HG02610 (cell line): ENCODE results near the gene PPP1R1C.
A peak's percentile ranks its signal among the peaks of the same experiment; 100 is the strongest.
"Not testable (repeated sequence)": the region's sequence is repeated elsewhere in the genome, so short reads cannot be mapped to it uniquely, and the experiment has no call there.

ENCODE experiments used
- ATAC-seq: cut with Tn5 transposase; IDR thresholded peaks from one replicate; pipeline ENCODE4 v1.9.1; 2021; ENCODE audit warnings: mild to moderate bottlenecking, moderate library complexity; ENCODE audit not compliant: unreplicated experiment

Gene PPP1R1C

DNA sequence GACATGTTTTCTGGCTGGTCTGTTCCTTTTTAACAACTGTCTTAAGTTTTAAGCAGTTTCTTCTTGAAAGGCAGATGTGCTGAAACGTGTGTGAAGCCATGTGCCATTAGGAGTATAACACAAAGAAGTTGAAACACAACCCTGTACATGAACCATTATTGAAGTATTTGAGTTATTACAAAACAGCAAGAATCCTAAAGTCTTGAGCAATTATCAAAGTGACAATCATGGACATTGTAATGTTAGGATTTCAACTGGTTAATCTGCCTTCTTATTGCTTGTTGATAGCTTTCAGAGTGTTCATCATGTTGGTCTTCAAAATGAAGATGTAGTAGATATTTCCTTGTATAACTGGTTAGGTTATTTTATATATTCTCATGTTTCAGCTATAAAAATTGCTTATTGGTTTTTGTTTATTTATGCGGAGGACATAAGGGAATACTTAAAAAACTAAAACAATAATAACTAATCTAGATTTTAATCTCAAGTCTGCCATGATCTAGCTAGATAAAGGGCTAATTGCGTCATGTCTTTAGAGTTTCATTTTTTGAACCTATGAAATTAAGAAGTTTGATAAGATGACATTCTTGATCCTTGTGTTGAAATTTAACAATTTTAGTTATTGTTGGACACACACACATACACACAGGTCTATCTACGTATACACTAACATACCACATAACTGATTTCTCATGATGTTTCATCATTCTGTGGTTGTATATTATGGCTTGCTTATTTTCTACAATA, 21.1 kb downstream of the PPP1R1C start:
- ATAC-seq, result no peak

DNA sequence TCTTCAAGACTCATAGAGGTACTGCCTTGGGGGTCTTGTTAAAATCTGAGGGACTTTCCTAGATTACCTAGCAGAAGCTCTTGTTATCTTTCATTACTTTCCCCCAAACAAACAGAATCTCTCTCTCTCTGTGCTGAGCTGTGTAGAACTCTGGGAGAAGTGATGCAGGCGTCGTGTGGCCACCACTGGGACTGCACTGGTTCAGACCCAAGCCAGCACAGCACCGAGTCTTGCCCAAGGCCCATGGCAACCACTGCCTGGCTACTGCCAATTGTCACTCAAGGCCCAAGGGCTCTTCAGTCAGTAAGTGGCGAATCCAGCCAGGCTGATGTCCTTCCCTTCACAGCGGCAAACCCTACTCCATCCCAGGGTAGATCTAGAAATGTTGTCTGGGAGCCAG, 28.6 kb downstream of the PPP1R1C start:
- no peak for ATAC-seq

DNA sequence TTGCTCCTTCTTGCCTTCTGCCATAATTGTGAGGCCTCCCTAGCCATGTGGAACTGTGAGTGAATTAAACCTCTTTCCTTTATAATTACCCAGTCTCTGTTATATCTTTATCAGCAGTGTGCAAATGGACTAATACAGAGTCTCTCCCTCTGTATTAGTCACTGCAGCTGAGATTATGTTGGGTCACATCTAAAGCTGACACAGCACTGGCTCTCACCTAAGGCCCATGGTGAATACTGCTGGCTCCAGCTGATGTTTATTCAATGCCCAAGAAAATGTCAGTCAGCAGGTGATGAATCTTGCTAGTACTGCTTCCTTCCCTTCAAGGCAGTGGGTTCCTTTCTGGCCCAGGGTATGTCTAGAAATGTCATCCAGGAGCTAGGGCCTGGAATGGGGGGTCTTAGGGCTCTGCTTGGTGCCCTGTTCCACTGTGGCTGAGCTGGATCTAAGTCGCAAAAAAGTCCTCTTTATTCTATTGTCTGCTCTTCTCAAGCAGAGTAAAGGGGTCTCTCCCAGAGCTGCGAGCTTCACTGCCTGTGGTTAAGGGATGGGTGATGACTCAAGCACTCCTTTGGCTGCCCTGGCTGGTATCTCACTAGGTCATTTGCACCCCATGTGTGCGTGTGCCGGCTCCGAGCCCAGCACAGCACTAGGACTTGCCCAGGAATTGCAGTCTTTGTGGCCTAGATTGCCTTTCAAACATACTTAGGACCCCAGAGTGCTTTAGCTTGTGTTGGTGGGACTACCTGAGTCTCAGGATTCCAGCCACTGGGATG, 29.9 kb downstream of the PPP1R1C start:
- no peak for ATAC-seq

DNA sequence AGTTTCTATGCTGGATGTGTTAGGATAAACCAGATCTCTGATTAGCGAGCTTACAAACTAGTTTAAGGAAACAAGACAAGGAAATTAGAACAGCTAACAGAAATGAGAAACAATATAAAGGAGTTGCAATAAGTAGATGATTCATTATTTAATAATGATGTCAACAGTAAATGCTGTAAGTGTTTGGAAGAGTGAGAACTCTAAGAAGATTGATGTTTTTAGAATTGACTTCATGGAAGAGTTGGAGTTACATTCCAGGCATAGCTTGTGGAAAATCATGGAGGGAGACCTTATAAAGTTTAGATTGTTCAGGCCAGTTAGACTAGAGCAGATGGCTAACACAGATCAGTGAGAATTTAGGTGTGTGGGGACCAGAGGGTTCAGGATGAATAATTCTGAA, 32.6 kb downstream of the PPP1R1C start:
- no peak for ATAC-seq

DNA sequence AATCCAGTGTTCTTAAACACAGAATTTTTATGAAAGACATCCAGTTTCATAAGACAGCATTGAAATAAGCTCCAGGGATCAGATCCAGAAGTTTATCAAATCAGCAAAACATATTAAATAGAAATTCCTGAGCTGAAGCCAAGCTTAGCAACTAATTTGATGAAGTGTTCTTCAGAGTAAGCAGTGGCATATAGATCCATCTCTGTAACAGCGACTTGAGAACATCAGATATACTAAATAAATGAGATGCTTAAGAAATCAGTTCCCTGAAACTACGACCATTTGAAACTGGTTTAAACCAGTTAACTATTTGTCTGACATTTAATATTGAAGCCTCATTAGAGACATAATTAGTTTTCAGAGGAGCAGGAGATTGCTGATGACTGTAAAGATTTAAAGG, 34.1 kb downstream of the PPP1R1C start:
- no peak for ATAC-seq

DNA sequence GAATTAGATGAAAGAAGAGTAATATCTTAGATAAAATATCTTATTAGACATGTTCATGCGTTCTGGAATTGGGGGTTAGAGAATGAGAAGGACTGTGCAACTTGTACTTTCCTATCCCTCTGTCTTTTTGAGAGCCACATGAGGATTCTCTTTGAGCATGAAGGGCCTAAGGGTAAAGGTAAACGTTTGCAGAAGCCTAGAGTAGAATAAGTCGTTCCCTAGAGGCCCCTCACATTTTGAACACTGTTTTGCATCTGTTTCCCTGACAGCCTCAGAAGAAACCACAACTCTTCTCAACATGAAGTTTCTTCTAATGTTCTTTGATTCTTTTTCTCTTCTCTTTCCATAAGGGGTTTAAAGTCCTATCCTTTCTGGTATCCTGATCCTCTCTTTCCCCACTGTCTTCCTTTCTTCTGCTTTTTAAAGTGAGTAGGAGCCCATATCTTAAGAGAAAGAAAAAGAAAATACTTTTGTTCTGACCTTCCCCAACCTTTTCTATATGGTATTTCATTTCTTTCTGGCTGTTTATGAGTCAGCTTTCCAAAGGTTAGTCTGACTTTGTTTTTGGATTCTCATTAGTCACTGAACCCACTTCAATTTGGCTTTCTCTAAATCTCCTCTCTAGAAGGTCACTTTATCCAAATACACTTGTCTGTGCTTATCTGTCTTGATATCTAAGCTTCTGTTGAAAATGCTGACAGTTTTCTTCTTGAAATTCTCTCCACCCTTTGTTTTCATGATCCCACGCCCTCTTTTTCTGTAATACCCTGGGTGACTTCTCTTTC, 34.8 kb downstream of the PPP1R1C start:
- ATAC-seq, result peak; percentile 46

DNA sequence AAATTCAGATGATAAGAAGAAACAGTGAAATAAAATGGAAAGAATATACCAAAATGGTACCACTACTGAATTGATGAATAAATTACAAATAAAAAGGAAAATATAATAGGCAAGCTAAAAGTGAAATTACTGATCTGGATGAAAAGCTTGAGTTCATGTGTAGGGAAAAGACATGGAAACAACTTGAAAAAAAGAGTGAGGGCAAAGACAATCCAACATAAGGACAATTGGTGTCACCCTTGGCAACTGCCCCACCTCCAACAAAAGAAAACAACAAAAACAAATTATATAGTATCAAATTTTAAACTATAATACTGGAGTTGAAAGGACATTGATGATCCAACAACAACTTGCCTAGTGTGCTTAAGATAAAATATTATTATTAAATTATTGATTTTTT, 37.6 kb downstream of the PPP1R1C start:
- ATAC-seq, result no peak

DNA sequence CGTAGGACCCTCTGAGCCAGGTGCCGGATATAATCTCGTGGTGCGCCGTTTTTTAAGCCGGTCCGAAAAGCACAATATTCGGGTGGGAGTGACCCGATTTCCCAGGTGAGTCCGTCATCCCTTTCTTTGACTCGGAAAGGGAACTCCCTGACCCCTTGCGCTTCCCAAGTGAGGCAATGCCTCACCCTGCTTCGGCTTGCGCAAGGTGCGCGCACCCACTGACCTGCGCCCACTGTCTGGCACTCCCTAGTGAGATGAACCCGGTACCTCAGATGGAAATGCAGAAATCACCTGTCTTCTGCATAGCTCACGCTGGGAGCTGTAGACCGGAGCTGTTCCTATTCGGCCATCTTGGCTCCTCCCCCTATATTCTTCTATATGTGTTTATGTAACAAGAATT, 45.2 kb downstream of the PPP1R1C start:
- not testable (repeated sequence) for ATAC-seq

DNA sequence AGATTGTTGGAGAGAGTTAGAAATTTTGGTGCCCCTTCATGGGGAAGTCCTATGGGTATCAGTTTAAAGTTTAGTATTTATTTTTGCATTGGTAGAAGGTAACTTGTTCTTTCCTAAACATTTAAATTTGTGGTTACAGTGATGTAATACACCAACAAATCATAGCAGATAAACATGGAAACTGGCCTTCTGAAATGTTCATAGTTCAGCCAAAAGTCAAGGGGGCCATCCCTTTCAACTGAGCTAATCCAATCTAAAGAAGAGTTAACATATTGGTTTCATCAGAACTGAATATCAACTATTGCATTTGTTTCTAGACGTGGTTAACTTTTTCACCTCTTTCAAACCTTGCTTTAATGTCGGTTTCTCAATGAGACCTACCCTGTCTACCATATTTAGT, 46.3 kb downstream of the PPP1R1C start:
- no peak for ATAC-seq

DNA sequence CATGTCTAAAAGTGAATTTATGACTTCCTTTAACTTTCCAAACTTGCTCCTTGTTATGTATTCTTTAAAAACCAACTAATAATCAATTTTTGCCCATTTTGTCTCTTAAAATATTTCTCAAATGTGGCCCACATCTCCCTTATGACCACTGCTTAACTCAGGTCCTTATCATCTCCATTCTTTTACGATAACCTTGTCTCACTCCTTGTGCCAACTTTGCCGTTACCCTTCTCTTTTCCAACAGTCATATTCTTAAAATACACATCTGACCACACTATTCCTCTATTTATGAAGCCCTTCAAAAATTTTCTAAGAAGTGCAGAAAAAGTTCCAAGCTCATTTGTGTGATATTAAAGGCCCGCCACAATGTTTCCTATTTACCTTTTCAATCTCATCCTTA, 47.8 kb downstream of the PPP1R1C start:
- no peak for ATAC-seq

DNA sequence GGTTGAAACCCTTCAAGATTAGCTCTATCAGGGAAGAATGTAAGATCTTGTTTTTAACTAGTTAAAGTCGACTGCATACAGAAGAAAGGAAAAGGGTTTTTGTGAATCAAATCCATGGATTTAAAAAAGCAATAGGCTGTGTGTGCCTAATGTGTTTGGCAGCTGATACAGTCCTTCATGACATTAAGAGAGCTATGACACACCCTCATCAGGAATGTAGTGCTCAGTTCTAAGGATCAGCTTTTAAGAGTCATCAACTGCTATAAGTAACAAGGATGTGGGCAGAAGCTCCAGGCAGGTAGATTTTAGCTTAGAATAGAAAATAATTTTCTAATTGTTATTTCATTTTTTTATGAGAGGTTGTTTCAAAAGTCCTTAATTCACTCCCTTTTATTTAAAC, 52.9 kb downstream of the PPP1R1C start:
- no peak for ATAC-seq

DNA sequence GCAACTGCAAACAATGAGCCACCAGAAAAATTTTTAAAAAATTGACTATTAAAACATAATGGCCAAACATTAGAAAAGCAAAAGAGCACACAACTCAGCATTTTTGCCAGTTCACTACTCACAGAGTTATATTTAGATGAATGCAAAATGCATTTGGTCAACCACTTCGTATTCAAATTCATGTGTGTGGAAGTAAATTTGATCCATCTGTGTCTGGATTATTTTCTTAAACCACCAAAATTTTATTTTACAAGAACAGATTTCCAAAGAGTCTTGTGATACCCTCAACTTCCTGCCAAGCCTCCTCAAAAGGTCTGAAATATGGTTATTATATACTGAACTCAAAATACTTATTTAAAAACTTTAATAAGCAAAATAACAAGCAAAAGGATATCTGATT, 57.4 kb downstream of the PPP1R1C start:
- no peak for ATAC-seq

DNA sequence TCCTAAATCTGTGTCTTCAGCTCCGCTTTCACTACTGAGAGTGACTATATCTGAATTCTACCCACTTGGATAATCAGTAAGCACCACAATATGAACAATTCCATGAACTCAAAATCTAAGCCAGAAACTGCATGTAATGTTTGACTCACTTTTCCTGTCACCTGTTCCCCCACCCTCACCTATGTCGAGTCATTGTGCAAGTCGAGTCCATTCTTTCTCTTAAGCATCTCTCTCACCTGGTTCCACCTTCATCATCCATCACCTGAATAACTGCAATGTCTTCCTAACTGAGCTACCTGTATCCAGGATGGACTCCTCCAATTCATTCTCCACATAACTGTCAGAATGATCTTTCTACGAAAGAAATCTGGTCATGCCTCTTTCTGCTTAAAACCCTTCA, 58.2 kb downstream of the PPP1R1C start:
- ATAC-seq, result no peak

DNA sequence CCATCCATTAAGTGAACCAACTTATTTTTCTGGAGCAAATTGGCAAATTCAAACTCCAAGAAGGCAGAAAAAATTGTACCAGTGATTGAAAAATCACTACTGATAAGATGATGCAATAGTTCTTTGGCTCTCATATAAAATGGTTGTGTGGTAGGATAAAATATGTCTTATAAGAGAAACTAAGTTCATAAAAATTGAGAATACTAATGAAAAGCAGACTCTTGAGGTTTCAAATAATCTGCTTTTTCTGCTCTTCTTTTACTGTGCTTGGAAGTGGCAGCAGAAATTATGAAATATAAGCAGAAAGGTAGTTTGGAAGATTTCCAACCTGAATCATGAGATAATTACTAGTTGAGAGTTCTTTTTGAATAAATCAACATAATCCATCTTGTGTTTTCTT, 61.9 kb downstream of the PPP1R1C start:
- ATAC-seq, result no peak

DNA sequence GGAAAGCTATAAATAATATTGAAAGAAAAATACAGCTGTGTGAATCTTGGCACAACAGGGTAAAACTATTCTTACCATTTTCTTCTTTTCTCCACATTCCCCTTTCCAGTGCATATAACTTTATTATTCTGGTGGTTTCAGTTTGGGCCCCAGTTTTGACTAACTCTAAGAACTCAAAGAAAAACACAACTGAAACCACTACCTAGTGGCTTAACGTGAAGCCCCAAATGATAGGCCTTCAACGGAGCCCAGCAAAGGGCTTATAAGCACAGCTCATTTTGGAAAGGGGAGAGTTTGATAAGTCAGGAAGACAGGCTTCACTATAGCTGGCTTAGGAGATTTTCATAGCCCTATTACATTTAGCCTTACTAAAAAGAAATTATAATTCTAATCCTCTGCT, 62.4 kb downstream of the PPP1R1C start:
- ATAC-seq, result no peak

DNA sequence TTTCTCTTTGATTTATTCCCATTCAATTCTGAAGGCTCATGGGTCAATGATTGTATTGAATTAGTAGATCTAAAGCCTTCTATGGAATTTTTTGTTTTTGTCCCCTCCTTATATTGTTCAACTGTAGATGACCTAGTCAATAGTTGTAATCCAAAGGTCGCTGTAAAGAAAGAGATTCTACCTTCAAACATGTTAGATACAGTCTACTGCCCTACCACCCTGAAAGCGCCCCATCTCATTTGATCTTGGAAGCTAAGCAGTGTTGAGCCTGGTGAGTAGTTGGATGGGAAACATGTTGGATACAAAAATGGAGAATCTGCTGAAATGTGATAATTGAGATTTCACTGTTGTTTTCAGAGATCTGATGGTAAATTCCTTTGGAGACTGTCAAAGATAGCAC, 63.0 kb downstream of the PPP1R1C start:
- no peak for ATAC-seq

DNA sequence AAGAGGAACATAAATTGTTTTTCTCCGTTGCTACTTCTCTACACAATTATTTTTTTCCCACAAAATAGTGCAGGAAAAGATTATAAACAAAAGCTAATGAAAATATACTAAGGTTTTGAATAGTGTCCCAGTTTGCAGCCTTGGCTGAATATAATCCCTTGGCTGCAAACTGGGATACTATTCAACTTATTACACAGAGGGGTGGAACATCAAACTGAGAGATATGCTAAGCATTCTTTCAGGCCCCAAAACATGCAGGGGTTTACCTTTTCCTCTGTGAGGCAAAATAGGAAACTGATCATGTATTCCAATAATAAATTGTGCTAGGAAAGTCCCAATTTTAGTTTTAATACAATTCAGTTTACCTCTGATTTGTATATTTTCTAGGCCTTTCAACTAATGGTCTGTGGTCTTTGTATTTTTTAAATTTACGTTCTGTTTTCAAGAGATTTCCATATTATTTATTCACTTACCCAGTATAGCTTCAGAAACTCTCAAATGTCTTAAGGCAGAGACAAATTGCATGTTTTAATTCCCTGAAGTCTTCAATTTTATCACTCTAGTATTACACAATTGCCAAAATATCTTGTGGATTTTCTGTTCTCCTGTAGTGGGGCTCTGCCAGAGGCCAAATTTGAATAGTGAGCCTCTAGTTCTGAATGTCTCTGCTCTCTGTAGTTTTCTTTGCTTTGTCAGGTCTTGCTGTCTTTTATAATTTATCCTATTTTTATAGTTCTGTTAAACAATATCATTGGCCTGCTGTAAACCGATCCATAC, 63.9 kb downstream of the PPP1R1C start:
- no peak for ATAC-seq

DNA sequence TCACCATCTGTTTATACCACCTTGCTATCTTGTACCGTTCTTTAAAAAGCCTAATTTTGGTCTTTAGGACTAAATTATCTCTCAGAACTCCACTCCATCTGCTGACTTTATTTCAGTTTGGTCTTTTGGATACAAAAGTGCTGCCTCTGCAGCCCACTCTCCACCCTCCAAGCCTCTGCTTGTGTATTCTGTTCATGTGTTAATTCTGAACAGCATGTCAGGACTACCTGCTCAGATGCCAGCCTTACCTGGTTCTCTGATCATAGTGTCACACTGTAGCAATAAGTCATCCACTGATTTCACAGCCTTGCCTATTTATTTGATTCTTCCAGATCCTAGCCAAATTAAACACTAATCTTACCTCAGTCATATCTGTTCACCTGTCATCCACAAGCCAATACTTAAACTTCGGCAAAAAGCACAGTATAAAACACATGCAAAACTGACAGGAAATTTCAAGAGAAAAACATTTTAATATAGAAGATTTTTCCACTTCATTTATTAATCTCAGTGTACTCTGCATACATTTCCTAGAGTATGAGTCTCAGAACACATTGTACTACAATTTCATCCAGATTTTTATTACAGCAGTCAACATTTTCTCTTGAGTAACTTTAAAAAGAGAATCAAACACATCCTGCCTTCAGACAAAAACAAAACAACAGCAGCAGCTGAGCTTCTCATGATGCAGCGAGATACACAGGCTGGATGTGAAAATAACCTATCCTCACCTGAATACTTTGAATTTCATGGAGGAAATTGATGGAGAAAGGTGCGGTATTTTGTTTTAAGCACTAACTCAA, 64.9 kb downstream of the PPP1R1C start:
- ATAC-seq, result no peak

DNA sequence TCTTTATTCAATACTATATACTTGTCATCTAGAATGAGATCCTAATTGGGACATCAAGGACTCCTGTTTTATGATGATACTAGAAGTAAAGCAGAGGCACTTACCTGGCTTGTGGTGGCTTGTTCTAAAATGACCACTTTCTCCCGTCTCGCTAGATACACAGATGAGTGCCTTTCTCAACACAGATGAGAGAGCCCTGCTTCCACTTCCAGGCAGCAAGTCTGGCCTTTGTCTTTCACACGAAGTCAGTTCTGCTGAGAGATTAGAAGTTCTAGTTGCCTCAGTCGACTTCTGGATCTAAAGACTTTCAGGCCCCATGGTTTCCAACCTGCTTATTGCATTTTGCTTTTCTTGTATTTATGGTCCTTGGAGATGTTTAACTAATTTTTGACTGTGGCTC, 70.3 kb downstream of the PPP1R1C start:
- no peak for ATAC-seq

DNA sequence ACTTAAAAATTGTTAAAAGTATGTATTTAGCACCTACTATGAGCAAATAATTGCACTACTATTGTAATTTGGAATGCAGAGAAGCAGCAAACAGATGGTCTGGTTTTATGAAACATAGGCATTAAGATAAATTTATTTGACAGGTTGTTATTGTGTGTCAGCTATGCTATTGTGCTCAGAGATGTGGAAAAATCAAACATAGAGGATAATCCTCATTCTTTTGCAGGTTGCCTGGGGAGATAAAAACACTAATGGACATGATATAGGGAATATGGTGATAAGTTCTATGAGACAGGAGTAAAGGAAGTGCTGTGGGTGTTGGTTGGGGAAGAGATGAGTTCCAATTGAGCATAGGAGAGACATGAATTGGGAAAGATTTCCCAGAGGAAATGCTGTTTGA, 71.3 kb downstream of the PPP1R1C start:
- no peak for ATAC-seq
